H9 (cell line): ENCODE measurements around the gene ZNRF3. TPM values are rescaled to one million over a fixed set of nuclear protein-coding genes. Genes with fewer than 3 reads are reported as not detected.

ENCODE experiments used
- DNase-seq: peaks from one replicate; pipeline ENCODE4 v3.0.0-alpha.2; 2017
- H2AFZ ChIP-seq: one replicate; pipeline ENCODE4 v1.6.1; 2013; ENCODE audit warnings: mild to moderate bottlenecking, low read length, control low read depth, moderate library complexity
- H2AK5ac ChIP-seq: 2 replicates; pipeline ENCODE4 v1.6.1; 2013; ENCODE audit warnings: low read length, control low read depth, mixed read lengths; ENCODE audit not compliant: insufficient read length
- H2BK120ac ChIP-seq: one replicate; pipeline ENCODE4 v1.6.1; 2013; ENCODE audit warnings: low read depth, mild to moderate bottlenecking, low read length, control low read depth, inconsistent platforms; ENCODE audit not compliant: poor library complexity, severe bottlenecking
- H2BK12ac ChIP-seq: 2 replicates; pipeline ENCODE4 v1.6.1; 2013; ENCODE audit warnings: low read length, control low read depth, mixed read lengths, low read depth; ENCODE audit not compliant: insufficient read length
- H2BK15ac ChIP-seq: 2 replicates; pipeline ENCODE4 v1.6.1; 2013; ENCODE audit warnings: low read depth, low read length, control low read depth
- H2BK20ac ChIP-seq: one replicate; pipeline ENCODE4 v1.6.1; 2013; ENCODE audit warnings: low read depth, mild to moderate bottlenecking, low read length, control low read depth, inconsistent platforms; ENCODE audit not compliant: poor library complexity, severe bottlenecking
- H2BK5ac ChIP-seq: 2 replicates; pipeline ENCODE4 v1.6.1; 2013; ENCODE audit warnings: low read length, control low read depth, mixed read lengths; ENCODE audit not compliant: insufficient read length
- H3K14ac ChIP-seq: 2 replicates; pipeline ENCODE4 v1.6.1; 2013; ENCODE audit warnings: low read length, control low read depth; ENCODE audit not compliant: insufficient read depth
- H3K18ac ChIP-seq: 2 replicates; pipeline ENCODE4 v1.6.1; 2013; ENCODE audit warnings: low read depth, mild to moderate bottlenecking, mixed read lengths, low read length, control low read depth; ENCODE audit not compliant: insufficient read length
- H3K23ac ChIP-seq: 2 replicates; pipeline ENCODE4 v1.6.1; 2013; ENCODE audit warnings: low read length, control low read depth, mixed read lengths, low read depth; ENCODE audit not compliant: insufficient read length
- H3K23me2 ChIP-seq: 2 replicates; pipeline ENCODE4 v1.6.1; 2013; ENCODE audit warnings: low read depth, mild to moderate bottlenecking, mixed read lengths, low read length, control low read depth; ENCODE audit not compliant: insufficient read length, poor library complexity, severe bottlenecking
- H3K27ac ChIP-seq: 2 replicates; pipeline ENCODE4 v1.5.1; 2013; ENCODE audit warnings: low read length, control low read depth, mixed read lengths, low read depth; ENCODE audit not compliant: insufficient read length
- H3K27me3 ChIP-seq: 2 replicates; pipeline ENCODE4 v1.6.1; 2013; ENCODE audit warnings: low read length, control low read depth, inconsistent platforms; ENCODE audit not compliant: insufficient read depth
- H3K4ac ChIP-seq: 2 replicates; pipeline ENCODE4 v1.6.1; 2013; ENCODE audit warnings: low read depth, mild to moderate bottlenecking, control low read depth, inconsistent platforms, low read length, moderate library complexity
- H3K4me1 ChIP-seq: 2 replicates; pipeline ENCODE4 v1.6.1; 2013; ENCODE audit warnings: low read length, control low read depth, inconsistent platforms; ENCODE audit not compliant: insufficient read depth
- H3K4me2 ChIP-seq: 2 replicates; pipeline ENCODE4 v1.6.1; 2013; ENCODE audit warnings: low read length, control low read depth, mixed read lengths; ENCODE audit not compliant: insufficient read length, insufficient read depth
- H3K56ac ChIP-seq: 2 replicates; pipeline ENCODE4 v1.6.1; 2013; ENCODE audit warnings: low read depth, mild to moderate bottlenecking, mixed read lengths, low read length, control low read depth; ENCODE audit not compliant: insufficient read length
- H3K79me1 ChIP-seq: 2 replicates; pipeline ENCODE4 v1.6.1; 2013; ENCODE audit warnings: low read depth, mild to moderate bottlenecking, moderate library complexity, low read length, control low read depth, inconsistent platforms; ENCODE audit not compliant: insufficient read depth, poor library complexity, severe bottlenecking
- H3K79me2 ChIP-seq: 2 replicates; pipeline ENCODE4 v1.6.1; 2013; ENCODE audit warnings: low read length, control low read depth, inconsistent platforms; ENCODE audit not compliant: insufficient read depth
- H3K9ac ChIP-seq: 2 replicates; pipeline ENCODE4 v1.6.1; 2013; ENCODE audit warnings: low read length, control low read depth, mixed read lengths; ENCODE audit not compliant: insufficient read length; ENCODE audit errors: extremely low read depth
- H3K9me3 ChIP-seq: one replicate; pipeline ENCODE4 v1.6.1; 2013; ENCODE audit warnings: low read depth, low read length, inconsistent platforms; ENCODE audit not compliant: control insufficient read depth
- H3T11ph ChIP-seq: one replicate; pipeline ENCODE4 v1.6.1; 2013; ENCODE audit warnings: mild to moderate bottlenecking, low read length, control low read depth, inconsistent platforms
- H4K20me1 ChIP-seq: one replicate; pipeline ENCODE4 v1.6.1; 2013; ENCODE audit not compliant: control insufficient read depth, insufficient read length, insufficient read depth
- H4K5ac ChIP-seq: 2 replicates; pipeline ENCODE4 v1.6.1; 2013; ENCODE audit warnings: low read depth, mild to moderate bottlenecking, mixed read lengths, low read length, control low read depth; ENCODE audit not compliant: insufficient read length
- H4K8ac ChIP-seq: replicated peaks from 2 replicates; pipeline ENCODE4 v1.6.1; 2013; ENCODE audit warnings: low read length, control low read depth, mixed read lengths, low read depth; ENCODE audit not compliant: insufficient read length
- H4K91ac ChIP-seq: 2 replicates; pipeline ENCODE4 v1.6.1; 2013; ENCODE audit warnings: low read depth, mild to moderate bottlenecking, moderate library complexity, mixed read lengths, low read length, control low read depth; ENCODE audit not compliant: insufficient read length
- H3K27ac Mint-ChIP-seq, 3 experiments: 2 replicates in 2 of 3; 3 replicates in 1 of 3; pipeline ENCODE4 v1.8.0; 2020 to 2021; ENCODE audit warnings: mixed read lengths in 3 of 3, mild to moderate bottlenecking in 1 of 3, moderate library complexity in 1 of 3
- H3K27me3 Mint-ChIP-seq: 2 replicates; pipeline ENCODE4 v1.8.0; 2021; ENCODE audit warnings: low read depth, mild to moderate bottlenecking, moderate library complexity, mixed read lengths
- H3K36me3 Mint-ChIP-seq, 3 experiments: 2 replicates in 2 of 3; 3 replicates in 1 of 3; pipeline ENCODE4 v1.8.0; 2020 to 2021; ENCODE audit warnings: low read depth in 3 of 3, mixed read lengths in 3 of 3; ENCODE audit not compliant: insufficient read depth in 1 of 3
- H3K4me1 Mint-ChIP-seq, 2 experiments: 2 replicates each; pipeline ENCODE4 v1.8.0; 2020; ENCODE audit warnings: mixed read lengths in 2 of 2
- H3K4me3 Mint-ChIP-seq, 2 experiments: 2 replicates in 1 of 2; 3 replicates in 1 of 2; pipeline ENCODE4 v1.8.0; 2020 to 2021; ENCODE audit warnings: mild to moderate bottlenecking in 2 of 2, mixed read lengths in 2 of 2, moderate library complexity in 1 of 2
- H3K9me3 Mint-ChIP-seq, 2 experiments: 2 replicates in 1 of 2; 3 replicates in 1 of 2; pipeline ENCODE4 v1.8.0; 2020; ENCODE audit warnings: mild to moderate bottlenecking in 2 of 2, mixed read lengths in 2 of 2, moderate library complexity in 1 of 2
- CTCF ChIP-seq: fragments of 200-600 bp; sonication (generic); conservative IDR thresholded peaks from 3 replicates; pipeline ENCODE4 v1.8.0; 2021; ENCODE audit warnings: antibody characterized with exemption, mild to moderate bottlenecking
- WGBS: extraction: QIAGEN DNeasy Blood & Tissue Kit; methylation state at CpG from one replicate; pipeline ENCODE4 v1.1.7; 2013; ENCODE audit warnings: missing lambda C conversion rate, low lambda C conversion rate, mixed read lengths; ENCODE audit not compliant: insufficient read length; ENCODE audit errors: extremely low coverage; 5-methylcytosine and 5-hydroxymethylcytosine counted together
- total RNA-seq: library from RNA; stranded (reverse); gene quantifications from 2 replicates; pipeline ENCODE4 v1.2.1, GENCODE V29; 2021

ZNRF3 gene
- total RNA-seq, 1 experiment from 2014 or later: 20.6 TPM

GRCh38 chr22:28935140-28935539 lies 51.8 kb downstream of the ZNRF3 start:
- Histone ChIP-seq H3K23me2 (no peaks in the 10 kb centered on the region), H3K23ac (no peak overlapping the region), H3K9me3 (no peaks in the 10 kb centered on the region), H3K4ac (no peak overlapping the region), H2BK120ac (no peak overlapping the region), H2AK5ac (no peak overlapping the region), H4K8ac (no peak overlapping the region), H3T11ph (no peak overlapping the region), H3K4me1 (peaks cover 5% of the 10 kb centered on the region), H4K5ac (no peak overlapping the region), H2BK15ac (no peak overlapping the region), H4K91ac (no peak overlapping the region), H3K79me2 (peaks cover 21% of the 10 kb centered on the region; the same call in 1 of the 2 replicates), H3K18ac (no peak overlapping the region), H3K79me1 (peaks cover 8% of the 10 kb centered on the region), H2BK5ac (no peak overlapping the region), H3K27ac (no peak overlapping the region), H2BK20ac (no peak overlapping the region), H3K14ac (no peak overlapping the region), H3K27me3 (no peaks in the 10 kb centered on the region), H3K4me2 (no peak overlapping the region), H3K56ac (no peak overlapping the region), H3K9ac (no peak overlapping the region), H4K20me1 (no peaks in the 10 kb centered on the region), H2AFZ (no peak overlapping the region), H2BK12ac (no peak overlapping the region)
- no peaks in the 10 kb centered on the region; a peak in 1 of 7 replicates for H3K36me3 Mint-ChIP-seq
- DNase-seq: no peak
- H3K4me3 Mint-ChIP-seq: no peak overlapping the region
- no peak for TF ChIP-seq CTCF
- no peaks in the 10 kb centered on the region for H3K9me3 Mint-ChIP-seq
- peak overlapping the region in 2 of 3 experiments; percentile 76 to 80; a peak in 4 of 7 replicates for H3K27ac Mint-ChIP-seq
- no peaks in the 10 kb centered on the region for H3K27me3 Mint-ChIP-seq
- WGBS: no CpG with 5 or more reads among the region's 4 CpGs
- peaks cover 65 to 72% of the 10 kb centered on the region in 2 experiments for H3K4me1 Mint-ChIP-seq
